Measurements from ENCODE around the gene GABRD. TPM values are rescaled to one million over a fixed set of nuclear protein-coding genes. Genes with fewer than 3 reads are reported as not detected.

GABRD gene
- total and polyA plus RNA-seq, 10 of the 15 experiments (the other 5 are each of a cell fraction or from before 2014, with no cell fraction given) = not detected

DNA sequence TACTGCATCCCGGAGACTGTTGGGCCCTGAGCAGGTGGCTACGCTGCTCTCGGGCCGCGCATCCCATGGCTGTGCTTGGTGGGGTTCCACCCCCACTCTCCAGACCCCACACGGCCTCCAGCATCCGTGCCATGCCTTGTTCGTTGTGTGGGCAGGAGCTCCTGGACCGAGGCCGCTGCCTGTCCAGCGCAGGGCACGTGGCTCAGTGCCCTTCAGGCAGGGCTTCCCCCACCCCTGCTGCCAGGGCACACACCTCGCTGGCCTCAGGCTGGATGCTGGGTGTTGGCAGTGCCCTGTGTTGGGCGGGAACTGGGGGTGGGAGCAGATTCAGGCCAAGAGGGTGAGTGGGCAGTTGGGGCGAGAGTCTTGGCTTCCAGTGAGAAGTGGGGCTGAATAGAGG lies 40.9 kb downstream of the GABRD start:
- H3K27ac ChIP-seq (ENCODE audit: control insufficient read depth, insufficient read depth) = no peak overlapping the region
- TF ChIP-seq ZNF384 (IDR thresholded peaks at IDR 0.05; ENCODE audit: borderline replicate concordance, low read depth, low read length) (no peak), SMAD5 (IDR thresholded peaks at IDR 0.05; ENCODE audit: low read depth) (no peak), SUPT20H (IDR thresholded peaks at IDR 0.05; ENCODE audit: borderline replicate concordance, control insufficient read depth, low read depth, low read length) (no peak), EGR1 (IDR thresholded peaks at IDR 0.05; ENCODE audit: borderline replicate concordance in 1 of 2, low read depth in 2 of 2, low read length in 2 of 2) (no peak), NRF1 (conservative IDR thresholded peaks at IDR 0.05; ENCODE audit: low read depth, low read length) (no peak), ELK1 (IDR thresholded peaks at IDR 0.05; ENCODE audit: low read depth, low read length) (no peak), PAX8 (IDR thresholded peaks at IDR 0.05) (no peak), GABPA (IDR thresholded peaks at IDR 0.05; ENCODE audit: low read depth) (no peak), IRF5 (IDR thresholded peaks at IDR 0.05; ENCODE audit: borderline replicate concordance) (no peak), CBX3 (IDR thresholded peaks at IDR 0.05; ENCODE audit: borderline replicate concordance, low read depth) (no peak), BRCA1 (IDR thresholded peaks at IDR 0.05; ENCODE audit: low read depth, low read length) (no peak), KLF5 (IDR thresholded peaks at IDR 0.05; ENCODE audit: partially characterized antibody) (no peak), HCFC1 (IDR thresholded peaks at IDR 0.05; ENCODE audit: low read length) (no peak), PML (IDR thresholded peaks at IDR 0.05; ENCODE audit: low read length) (no peak)
- TF ChIP-seq, protein P1, sequence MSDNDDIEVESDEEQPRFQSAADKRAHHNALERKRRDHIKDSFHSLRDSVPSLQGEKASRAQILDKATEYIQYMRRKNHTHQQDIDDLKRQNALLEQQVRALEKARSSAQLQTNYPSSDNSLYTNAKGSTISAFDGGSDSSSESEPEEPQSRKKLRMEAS (IDR thresholded peaks at IDR 0.05; ENCODE audit: low read depth, low read length) = no peak
- TF ChIP-seq, protein P2, sequence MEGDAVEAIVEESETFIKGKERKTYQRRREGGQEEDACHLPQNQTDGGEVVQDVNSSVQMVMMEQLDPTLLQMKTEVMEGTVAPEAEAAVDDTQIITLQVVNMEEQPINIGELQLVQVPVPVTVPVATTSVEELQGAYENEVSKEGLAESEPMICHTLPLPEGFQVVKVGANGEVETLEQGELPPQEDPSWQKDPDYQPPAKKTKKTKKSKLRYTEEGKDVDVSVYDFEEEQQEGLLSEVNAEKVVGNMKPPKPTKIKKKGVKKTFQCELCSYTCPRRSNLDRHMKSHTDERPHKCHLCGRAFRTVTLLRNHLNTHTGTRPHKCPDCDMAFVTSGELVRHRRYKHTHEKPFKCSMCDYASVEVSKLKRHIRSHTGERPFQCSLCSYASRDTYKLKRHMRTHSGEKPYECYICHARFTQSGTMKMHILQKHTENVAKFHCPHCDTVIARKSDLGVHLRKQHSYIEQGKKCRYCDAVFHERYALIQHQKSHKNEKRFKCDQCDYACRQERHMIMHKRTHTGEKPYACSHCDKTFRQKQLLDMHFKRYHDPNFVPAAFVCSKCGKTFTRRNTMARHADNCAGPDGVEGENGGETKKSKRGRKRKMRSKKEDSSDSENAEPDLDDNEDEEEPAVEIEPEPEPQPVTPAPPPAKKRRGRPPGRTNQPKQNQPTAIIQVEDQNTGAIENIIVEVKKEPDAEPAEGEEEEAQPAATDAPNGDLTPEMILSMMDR (IDR thresholded peaks at IDR 0.05 in 2 of 3, conservative IDR thresholded peaks at IDR 0.05 in 1 of 3; ENCODE audit: control insufficient read depth in 2 of 3, extremely low read depth in 1 of 3, insufficient read depth in 1 of 3, low read depth in 3 of 3, low read length in 3 of 3) = no peak
- TF ChIP-seq, protein P3, sequence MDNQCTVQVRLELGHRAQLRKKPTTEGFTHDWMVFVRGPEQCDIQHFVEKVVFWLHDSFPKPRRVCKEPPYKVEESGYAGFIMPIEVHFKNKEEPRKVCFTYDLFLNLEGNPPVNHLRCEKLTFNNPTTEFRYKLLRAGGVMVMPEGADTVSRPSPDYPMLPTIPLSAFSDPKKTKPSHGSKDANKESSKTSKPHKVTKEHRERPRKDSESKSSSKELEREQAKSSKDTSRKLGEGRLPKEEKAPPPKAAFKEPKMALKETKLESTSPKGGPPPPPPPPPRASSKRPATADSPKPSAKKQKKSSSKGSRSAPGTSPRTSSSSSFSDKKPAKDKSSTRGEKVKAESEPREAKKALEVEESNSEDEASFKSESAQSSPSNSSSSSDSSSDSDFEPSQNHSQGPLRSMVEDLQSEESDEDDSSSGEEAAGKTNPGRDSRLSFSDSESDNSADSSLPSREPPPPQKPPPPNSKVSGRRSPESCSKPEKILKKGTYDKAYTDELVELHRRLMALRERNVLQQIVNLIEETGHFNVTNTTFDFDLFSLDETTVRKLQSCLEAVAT (IDR thresholded peaks at IDR 0.05) = no peak
- TF ChIP-seq, protein P4, sequence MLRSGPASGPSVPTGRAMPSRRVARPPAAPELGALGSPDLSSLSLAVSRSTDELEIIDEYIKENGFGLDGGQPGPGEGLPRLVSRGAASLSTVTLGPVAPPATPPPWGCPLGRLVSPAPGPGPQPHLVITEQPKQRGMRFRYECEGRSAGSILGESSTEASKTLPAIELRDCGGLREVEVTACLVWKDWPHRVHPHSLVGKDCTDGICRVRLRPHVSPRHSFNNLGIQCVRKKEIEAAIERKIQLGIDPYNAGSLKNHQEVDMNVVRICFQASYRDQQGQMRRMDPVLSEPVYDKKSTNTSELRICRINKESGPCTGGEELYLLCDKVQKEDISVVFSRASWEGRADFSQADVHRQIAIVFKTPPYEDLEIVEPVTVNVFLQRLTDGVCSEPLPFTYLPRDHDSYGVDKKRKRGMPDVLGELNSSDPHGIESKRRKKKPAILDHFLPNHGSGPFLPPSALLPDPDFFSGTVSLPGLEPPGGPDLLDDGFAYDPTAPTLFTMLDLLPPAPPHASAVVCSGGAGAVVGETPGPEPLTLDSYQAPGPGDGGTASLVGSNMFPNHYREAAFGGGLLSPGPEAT (IDR thresholded peaks at IDR 0.05; ENCODE audit: low read depth) = no peak
- H3K4me3 ChIP-seq = no peak overlapping the region
- H4K20me1 ChIP-seq (ENCODE audit: control insufficient read depth, insufficient read depth) = no peaks in the 10 kb centered on the region
- in situ Hi-C loops (cut with MboI) (no loop called here), intact Hi-C loops (cut with micrococcal nuclease; ENCODE audit: unreplicated experiment) (no loop called here)
- DNase-seq (ENCODE audit: low read depth, low spot score) (no peak), FAIRE-seq (no peak), ATAC-seq (no peak)
- POLR2A ChIA-PET = no interaction called here
- H3K9ac ChIP-seq (ENCODE audit: control insufficient read depth, insufficient read depth, low read length) = no peak overlapping the region
- H3K9me3 ChIP-seq (replicated peaks; ENCODE audit: control insufficient read depth, insufficient read depth, low read length) = peaks cover 3% of the 10 kb centered on the region; the same call in 2 of the 3 replicates
- H3K36me3 ChIP-seq (ENCODE audit: control insufficient read depth in 2 of 2, insufficient read depth in 2 of 2, low read length in 1 of 2) = no peaks in the 10 kb centered on the region
- no peaks in the 10 kb centered on the region for H3K4me1 ChIP-seq (ENCODE audit: control insufficient read depth, insufficient read depth, low read length)
- SMC1A ChIA-PET (ENCODE audit: uncharacterized antibody, unreplicated experiment) = no interaction called here
- 82% methylated on average over 14 of the region's 15 CpGs for WGBS (ENCODE audit: insufficient coverage, insufficient replicate concordance, low lambda C conversion rate, missing lambda C conversion rate)
- no peak overlapping the region for H3K4me2 ChIP-seq (ENCODE audit: control insufficient read depth, insufficient read depth)
- no peaks in the 10 kb centered on the region for H3K79me2 ChIP-seq (ENCODE audit: control insufficient read depth, insufficient read depth, low read length)
- no peak overlapping the region for H2AFZ ChIP-seq (ENCODE audit: control insufficient read depth, low read depth, low read length)
- CTCF ChIA-PET = no interaction called here
- RAD21 ChIA-PET (ENCODE audit: unreplicated experiment) = no interaction called here
- BruUV-seq (replicated peaks) = no TSS peak
- no peaks in the 10 kb centered on the region for H3K27me3 ChIP-seq (replicated peaks in 1 of 2; ENCODE audit: control insufficient read depth in 2 of 2, insufficient read depth in 2 of 2, low read length in 1 of 2)

Measured in GM12878 (cell line).